Measurements from ENCODE around the gene RCBTB1.

- no peak for TF ChIP-seq POLR2A (IDR thresholded peaks at IDR 0.05)
- TF ChIP-seq CTCF (IDR thresholded peaks at IDR 0.05): no peak
Observed at GRCh38 chr13:49580980-49581680, 4.2 kb downstream of the RCBTB1 start.
